Activated T-cell treated with anti-CD3 and anti-CD28 coated beads, Interleukin-2, amount 50 U/mL, for 1 hour (primary cell): ENCODE results near the gene ZSCAN25.
A peak's percentile ranks its signal among the peaks of the same experiment; 100 is the strongest.
"Not testable (repeated sequence)": the region's sequence is repeated elsewhere in the genome, so short reads cannot be mapped to it uniquely, and the experiment has no call there.

Experiments used
- DNase-seq: peaks from one replicate; pipeline ENCODE4 v3.0.0-alpha.2; 2020

Gene ZSCAN25

DNA sequence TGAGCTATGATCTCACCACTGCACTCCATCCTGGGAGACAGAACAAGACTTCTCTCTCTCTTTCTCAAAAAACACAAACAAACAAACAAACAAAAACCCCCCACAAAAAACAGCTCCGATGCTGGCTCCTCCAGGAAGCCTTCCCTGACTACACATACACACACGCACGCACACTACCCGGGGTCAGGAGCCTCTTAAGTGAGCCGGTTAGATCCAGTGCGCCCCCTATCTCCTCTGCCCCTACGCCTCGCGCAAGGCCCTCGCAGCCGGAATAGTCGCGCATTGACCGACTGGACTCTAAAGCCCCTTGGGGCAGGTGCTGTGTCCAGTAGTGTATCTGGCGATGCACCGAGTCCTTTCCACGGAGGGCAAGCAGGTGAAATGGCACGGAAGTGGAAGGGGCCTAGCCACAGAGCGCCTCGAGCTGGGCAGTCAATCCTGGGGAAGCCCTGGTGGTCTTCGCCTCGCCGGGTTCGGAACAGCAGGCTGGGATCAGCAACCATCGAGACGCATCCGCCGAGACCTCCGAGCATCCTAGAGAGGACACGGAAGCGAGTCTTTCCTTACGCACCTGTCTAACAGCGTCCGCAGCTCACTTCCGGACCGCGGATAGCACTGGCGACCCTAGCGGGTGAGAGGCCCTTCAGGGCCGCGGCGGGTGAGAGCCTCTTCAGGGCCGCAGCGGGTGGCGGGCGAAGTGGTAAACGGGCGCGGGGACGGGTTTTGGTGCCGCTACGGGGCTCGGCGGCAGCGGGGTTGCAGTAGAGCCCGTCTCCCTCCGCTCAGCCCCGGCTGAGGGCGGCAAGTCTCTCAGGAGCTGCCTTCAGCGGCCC is at the start of gene ZSCAN25:
Gene ZSCAN25, plus strand, starts transcription at position 588 of the 833 bp plus-strand sequence. CDS start 2,661 bp downstream, outside the sequence.
- peak; percentile 83 for DNase-seq

GRCh38 chr7:99568770-99569169 is 48.0 kb upstream of the ZSCAN25 start:
- not testable (repeated sequence) for DNase-seq

- no peak for DNase-seq
Observed at GRCh38 chr7:99571768-99572167, 45.0 kb upstream of the ZSCAN25 start.

GRCh38 chr7:99573257-99573656 is 43.5 kb upstream of the ZSCAN25 start:
- no peak for DNase-seq

GRCh38 chr7:99576251-99576650 is 40.5 kb upstream of the ZSCAN25 start:
- DNase-seq: no peak

GRCh38 chr7:99579281-99579955 is 37.3 kb upstream of the ZSCAN25 start:
- DNase-seq: no peak

DNA sequence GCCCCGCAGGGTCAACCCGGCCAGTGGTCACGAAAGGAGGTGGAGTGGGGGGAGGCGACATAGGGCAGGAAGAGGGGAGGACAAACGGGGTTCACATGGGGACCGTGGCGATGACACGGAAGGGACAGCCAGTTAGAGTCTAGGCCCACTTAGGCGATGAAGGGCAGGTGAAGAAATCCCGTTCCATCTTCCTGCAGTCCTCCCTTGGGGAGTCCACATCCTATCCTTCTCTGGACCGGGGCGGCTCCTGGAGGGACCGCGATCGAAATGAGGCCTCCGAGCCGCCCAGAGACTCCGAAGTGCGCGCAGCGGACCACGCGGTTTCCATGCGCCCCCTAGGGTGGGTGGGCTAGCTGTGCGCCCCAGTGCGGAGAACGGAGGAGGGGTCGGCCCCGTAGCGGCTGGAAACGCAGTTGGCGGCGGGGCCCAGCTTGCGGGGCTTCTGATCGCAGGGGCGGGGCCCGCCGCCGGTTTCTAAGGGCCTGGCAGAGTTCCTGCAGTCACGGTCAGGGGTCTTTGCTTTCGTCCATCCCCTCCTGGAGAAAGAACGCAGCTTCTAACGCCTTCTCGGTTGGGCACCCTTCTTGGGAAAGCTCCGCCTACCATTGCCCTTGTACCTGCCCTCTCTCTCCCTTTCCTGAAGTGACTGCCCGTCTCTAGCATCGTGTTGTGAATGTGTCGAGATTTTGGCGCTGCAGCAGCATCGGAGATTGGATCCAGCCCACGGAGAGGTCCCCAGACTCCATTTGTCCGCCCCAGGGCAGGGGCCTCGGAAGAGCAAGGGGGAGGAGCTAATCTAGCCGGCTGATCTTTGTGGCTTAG is 36.6 kb upstream of the ZSCAN25 start:
- DNase-seq: peak; percentile 71

GRCh38 chr7:99580778-99581332 is 35.9 kb upstream of the ZSCAN25 start:
- not testable (repeated sequence) for DNase-seq

- DNase-seq: no peak
Observed at GRCh38 chr7:99588868-99589267, 27.9 kb upstream of the ZSCAN25 start.

DNA sequence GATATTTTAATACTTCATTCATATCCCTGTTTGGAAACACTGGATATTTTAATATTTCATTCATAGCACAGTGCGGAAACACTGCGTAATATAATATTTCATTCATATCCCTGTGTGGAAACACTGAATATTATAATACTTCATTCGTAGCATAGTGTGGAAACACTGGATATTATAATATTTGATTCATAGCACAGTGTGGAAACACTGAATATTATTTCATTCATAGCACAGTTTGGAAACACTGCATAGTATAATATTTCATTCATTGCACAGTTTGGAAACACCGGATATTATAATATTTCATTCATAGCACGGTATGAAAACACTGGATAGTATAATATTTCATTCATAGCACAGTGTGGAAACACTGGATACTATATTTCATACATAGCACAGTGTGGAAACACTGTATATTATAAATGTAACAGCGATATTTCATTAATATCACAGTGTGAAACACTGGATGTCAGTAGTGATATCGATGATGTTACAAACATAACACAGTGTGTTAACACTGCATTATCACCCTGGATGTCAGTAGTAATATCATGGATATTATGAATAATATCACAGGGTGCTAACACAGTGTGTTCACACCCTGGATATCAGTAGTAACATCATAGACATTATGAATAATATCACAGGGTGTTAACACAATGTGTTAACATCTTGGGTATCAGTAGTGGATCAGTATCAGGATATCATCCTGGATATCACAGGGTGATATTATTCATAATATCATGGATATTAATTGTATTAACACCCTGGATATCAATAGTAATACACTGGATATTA is 21.6 kb upstream of the ZSCAN25 start:
- DNase-seq: no peak

DNA sequence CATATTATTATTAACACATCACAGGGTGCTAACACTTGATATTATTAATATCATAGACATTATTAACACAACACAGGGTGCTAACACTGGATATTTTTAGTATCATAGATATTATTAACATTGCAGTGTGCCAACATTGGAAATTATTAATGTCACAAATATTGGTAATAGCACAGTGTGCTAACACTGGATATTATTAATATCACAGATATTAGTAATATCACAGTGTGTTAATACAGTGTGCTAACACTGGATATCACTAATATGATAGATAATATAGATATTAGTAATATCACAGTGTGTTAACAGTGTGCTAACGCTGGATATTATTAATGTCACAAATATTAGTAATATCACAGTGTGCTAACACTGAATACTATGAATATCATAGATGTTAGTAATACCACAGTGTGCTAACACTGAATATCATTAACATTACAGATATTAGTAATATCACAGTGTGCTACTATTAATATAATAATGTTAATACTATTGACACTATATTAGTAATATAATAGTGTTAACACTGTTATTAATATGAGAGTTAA is 20.3 kb upstream of the ZSCAN25 start:
- DNase-seq: no peak

GRCh38 chr7:99597762-99598501 is 18.8 kb upstream of the ZSCAN25 start, which contains the start of gene TMEM225B:
Gene TMEM225B (plus strand): TSS chr7:99598267. CDS start chr7:99604389, 6,122 bp downstream.
- DNase-seq: no peak

DNA sequence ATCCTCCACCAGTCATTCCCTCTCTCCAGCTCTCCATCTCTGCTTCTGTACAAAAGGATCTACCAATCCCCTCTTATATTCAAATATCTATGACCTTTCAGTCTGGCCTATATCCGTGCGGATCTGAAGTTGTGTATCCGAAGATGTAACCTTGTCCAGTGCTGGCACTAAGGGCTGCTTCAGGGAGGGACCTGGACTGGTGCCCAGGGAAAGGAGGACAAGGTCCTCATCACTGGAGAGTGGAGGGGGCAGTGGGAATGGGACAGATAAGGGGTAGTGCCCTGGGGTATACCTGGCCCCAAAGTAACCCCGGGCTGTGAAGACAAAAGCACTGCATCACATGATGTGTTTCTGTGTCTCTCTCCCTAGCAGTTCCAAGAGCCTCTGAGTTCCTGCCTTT is 16.9 kb upstream of the ZSCAN25 start:
- no peak for DNase-seq

DNA sequence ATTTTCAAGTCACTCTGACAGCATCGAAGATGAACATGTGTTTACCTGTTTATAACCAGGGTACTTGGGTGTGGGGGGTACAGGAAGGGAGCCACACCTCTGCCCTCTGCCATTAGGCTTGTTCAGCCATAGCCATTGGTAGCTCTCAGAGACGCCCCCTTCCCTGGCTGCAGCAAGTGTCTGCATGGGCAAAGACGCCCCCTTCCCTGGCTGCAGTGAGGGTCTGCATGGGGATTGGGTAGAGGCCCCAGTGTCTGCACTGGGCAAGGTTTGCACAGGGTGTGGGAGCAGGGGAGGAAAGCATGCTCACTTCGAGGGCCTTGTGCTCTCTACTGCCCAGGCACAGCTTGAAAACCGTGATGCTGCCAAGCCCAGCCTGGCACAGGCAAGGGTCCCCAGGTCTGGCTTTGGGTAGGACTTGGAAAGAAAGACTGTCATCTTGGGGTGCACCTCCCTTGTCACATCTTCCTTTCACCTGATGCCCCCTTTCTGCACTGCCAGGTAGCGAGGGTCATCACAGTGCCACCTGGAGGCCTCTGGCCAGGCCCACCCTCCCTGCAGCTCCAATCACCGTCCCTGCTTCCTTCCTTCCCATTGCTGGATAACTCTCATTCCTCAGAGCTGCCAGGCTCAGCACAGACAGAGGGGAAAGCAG is 15.0 kb upstream of the ZSCAN25 start:
- DNase-seq: no peak

GRCh38 chr7:99605527-99605926 is 11.2 kb upstream of the ZSCAN25 start:
- DNase-seq: no peak

DNA sequence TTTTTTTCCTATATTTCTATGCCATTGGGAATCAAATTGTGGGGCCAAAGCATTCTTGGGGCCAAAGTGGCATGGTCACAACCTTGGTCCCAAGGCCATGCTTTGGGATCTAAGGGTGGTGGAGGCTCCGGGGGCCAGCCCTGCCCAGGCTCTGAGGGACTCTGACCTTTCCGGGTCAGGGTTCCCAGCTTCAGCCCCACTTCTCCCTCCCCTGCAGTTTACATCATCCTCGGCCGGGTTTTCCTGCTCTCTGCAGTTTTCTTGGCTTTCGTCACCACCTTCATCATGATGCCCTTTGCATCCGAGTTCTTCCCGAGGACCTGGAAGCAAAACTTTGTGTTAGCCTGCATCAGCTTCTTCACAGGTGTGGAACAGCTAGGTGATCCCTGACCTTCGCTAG is 10.2 kb upstream of the ZSCAN25 start:
- DNase-seq: no peak

- DNase-seq: no peak
Observed at GRCh38 chr7:99607548-99607947, 9.2 kb upstream of the ZSCAN25 start.

GRCh38 chr7:99614495-99614894 is 2.3 kb upstream of the ZSCAN25 start:
- no peak for DNase-seq

DNA sequence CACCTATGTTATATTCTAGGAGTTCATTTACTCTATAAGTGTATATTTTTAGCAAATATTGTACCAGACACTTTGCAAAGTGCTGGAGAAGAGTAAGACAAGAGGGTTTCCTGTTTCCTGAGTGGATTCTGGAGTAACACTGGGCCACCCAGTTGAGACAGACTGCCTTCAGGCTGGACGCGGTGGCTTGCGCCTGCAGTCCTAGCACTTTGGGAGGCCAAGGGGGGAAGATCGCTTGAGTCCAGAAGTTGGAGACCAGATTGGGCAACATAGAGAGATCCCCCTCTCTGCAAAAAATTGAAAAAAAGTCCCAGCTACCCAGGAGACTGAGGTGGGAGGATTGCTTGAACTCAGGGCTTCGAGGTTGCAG is 772 bp upstream of the ZSCAN25 start:
- no peak for DNase-seq

GRCh38 chr7:99617192-99617781 is 541 bp downstream of the ZSCAN25 start:
- DNase-seq: no peak
